GM12872 (cell line): ENCODE results near the gene MRPL20.

Experiments
- TF ChIP-seq, protein P1 (sequence below): IDR thresholded peaks from 3 replicates; pipeline ENCODE4 v1.5.1; 2011; ENCODE audit warnings: low read depth, mild to moderate bottlenecking, low read length, moderate library complexity; ENCODE audit not compliant: insufficient read depth

The MRPL20 gene

DNA sequence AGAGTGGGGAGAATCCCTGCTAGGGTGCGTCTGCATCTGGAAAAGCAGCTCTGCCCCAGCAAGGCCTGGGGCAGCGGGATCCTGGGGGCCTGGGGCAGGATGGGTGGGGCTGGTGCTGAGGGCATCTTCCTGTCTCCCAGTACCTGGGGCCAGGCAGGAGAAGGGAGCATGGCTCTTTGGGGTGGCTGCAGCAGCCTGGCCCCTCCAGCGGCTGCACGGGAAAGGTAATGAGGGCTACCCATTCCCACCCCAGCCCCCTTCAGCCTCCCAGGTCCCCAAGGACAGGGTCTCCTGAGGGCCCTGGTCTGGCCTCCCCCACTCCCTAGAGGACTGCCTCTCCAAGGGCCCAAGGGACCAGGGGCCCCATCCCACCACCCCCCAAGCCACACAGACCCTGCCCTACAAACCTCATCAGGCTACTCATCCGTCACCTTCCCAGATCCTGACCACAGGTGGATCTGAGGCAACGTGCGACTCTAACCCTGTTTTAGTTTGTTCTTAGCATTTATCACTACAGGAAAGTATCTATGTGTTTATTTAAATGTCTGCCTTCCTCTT is 14.9 kb upstream of the MRPL20 start:
- TF ChIP-seq, protein P1, sequence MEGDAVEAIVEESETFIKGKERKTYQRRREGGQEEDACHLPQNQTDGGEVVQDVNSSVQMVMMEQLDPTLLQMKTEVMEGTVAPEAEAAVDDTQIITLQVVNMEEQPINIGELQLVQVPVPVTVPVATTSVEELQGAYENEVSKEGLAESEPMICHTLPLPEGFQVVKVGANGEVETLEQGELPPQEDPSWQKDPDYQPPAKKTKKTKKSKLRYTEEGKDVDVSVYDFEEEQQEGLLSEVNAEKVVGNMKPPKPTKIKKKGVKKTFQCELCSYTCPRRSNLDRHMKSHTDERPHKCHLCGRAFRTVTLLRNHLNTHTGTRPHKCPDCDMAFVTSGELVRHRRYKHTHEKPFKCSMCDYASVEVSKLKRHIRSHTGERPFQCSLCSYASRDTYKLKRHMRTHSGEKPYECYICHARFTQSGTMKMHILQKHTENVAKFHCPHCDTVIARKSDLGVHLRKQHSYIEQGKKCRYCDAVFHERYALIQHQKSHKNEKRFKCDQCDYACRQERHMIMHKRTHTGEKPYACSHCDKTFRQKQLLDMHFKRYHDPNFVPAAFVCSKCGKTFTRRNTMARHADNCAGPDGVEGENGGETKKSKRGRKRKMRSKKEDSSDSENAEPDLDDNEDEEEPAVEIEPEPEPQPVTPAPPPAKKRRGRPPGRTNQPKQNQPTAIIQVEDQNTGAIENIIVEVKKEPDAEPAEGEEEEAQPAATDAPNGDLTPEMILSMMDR: no peak

DNA sequence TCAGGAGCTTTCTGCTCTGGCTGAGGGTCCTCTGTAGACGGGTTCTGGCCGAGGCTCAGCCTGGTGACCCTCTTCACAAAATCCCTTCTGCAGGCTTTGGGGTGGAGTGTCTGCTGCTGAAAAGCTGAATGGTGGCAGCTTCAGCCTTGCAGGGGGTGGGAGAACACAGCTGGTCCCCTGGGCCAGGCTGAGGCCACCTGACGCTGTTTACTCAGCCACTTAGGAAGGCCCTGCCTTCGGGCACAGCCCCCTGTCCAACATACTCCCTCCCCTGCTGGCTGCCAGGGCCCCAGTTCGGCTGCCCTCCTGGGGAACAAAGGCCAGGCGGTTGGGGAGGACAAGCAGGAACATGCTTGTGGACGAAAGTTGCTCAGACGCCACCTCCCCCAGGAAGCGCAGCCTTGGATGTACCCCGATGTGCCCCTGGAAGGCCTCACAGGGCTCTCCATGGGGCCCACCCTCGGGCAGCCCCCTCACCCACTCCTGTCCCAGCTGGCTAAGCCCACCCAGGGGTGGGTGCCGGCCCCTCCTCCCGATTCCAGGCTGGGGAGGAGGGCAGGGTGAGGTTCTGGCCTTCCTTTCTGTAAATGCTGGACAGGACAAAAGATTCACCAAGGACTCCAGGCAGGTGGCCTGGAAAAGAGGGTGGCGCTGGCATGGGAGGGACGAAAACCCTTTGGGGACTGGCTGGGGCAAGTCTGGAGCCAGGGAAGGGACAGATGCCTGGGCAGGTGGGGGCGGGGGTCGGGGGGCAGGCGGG is 14.2 kb upstream of the MRPL20 start, which contains the start of gene ANKRD65:
TSS of gene ANKRD65 (minus strand) at position 130 of the 760 bp plus-strand sequence. CDS start 271 bp downstream, outside the sequence.
- TF ChIP-seq, protein P1: no peak

- TF ChIP-seq, protein P1: no peak
These were observed 13.6 kb upstream of the MRPL20 start for GRCh38 chr1:1420654-1421141.

GRCh38 chr1:1419813-1420653 is 12.9 kb upstream of the MRPL20 start:
- TF ChIP-seq, protein P1: no peak

DNA sequence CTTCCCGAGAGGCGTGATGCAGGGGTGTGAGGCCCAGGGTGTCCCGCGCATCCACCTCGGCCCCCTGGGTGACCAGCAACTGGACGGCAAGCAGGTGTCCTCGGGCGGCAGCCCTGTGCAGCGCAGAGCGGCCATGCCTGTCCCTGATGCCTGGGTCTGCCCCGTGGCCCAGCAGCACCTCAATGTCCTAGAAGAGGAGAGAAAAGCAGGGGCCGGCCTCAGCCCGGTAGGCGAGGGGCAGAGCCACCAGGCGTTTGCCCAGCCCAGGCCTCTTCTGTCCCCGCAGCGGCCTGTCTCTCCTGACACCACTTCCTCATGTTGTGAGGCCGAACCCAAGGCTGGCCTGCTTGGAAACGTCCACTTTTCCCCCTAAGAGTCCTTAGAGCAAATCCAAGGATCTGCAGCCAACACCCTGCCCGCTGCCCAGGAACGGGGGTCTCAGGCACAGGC is 12.3 kb upstream of the MRPL20 start:
- TF ChIP-seq, protein P1: no peak

- TF ChIP-seq, protein P1: no peak
These were observed 11.6 kb upstream of the MRPL20 start for GRCh38 chr1:1418464-1419362.
